HG02981 (cell line): ENCODE data around the gene CDH11.

Source experiments
- ATAC-seq: cut with Tn5 transposase; IDR thresholded peaks from one replicate; pipeline ENCODE4 v1.9.1; 2021; ENCODE audit warnings: mild to moderate bottlenecking, moderate library complexity; ENCODE audit not compliant: unreplicated experiment

The CDH11 gene

GRCh38 chr16:64982581-64982980 is 139.3 kb downstream of the CDH11 start:
- ATAC-seq, result no peak

- ATAC-seq, result no peak
Measured at GRCh38 chr16:64981568-64982281, 140.1 kb downstream of the CDH11 start.

- ATAC-seq, result no peak
Measured at GRCh38 chr16:64977206-64977920, 144.5 kb downstream of the CDH11 start.

- no peak for ATAC-seq
Measured at GRCh38 chr16:64975821-64976220, 146.0 kb downstream of the CDH11 start.

GRCh38 chr16:64974381-64974780 is 147.5 kb downstream of the CDH11 start:
- ATAC-seq, result no peak

GRCh38 chr16:64973171-64973570 is 148.7 kb downstream of the CDH11 start:
- no peak for ATAC-seq

GRCh38 chr16:64971171-64971570 is 150.7 kb downstream of the CDH11 start:
- ATAC-seq, result no peak

GRCh38 chr16:64969221-64969620 is 152.6 kb downstream of the CDH11 start:
- no peak for ATAC-seq

GRCh38 chr16:64968539-64968938 is 153.3 kb downstream of the CDH11 start:
- no peak for ATAC-seq

GRCh38 chr16:64964126-64964540 is 157.7 kb downstream of the CDH11 start:
- no peak for ATAC-seq

GRCh38 chr16:64962786-64963185 is 159.1 kb downstream of the CDH11 start:
- no peak for ATAC-seq

- ATAC-seq, result no peak
Measured at GRCh38 chr16:64957246-64957645, 164.6 kb downstream of the CDH11 start.

- no peak for ATAC-seq
Measured at GRCh38 chr16:64952177-64952576, 169.7 kb downstream of the CDH11 start.

- ATAC-seq, result no peak
Measured at GRCh38 chr16:64951193-64951592, 170.7 kb downstream of the CDH11 start.

- ATAC-seq, result no peak
Measured at GRCh38 chr16:64950731-64951130, 171.1 kb downstream of the CDH11 start.

GRCh38 chr16:64950262-64950661 is 171.6 kb downstream of the CDH11 start:
- ATAC-seq, result no peak

GRCh38 chr16:64948056-64948455 is 173.8 kb downstream of the CDH11 start:
- no peak for ATAC-seq

- ATAC-seq, result no peak
Measured at GRCh38 chr16:64947651-64948050, 174.2 kb downstream of the CDH11 start.

GRCh38 chr16:64933885-64934284 is 188.0 kb downstream of the CDH11 start:
- no peak for ATAC-seq

- no peak for ATAC-seq
Measured at GRCh38 chr16:64926476-64926875, 195.4 kb downstream of the CDH11 start.

GRCh38 chr16:64925166-64925565 is 196.7 kb downstream of the CDH11 start:
- no peak for ATAC-seq

GRCh38 chr16:64924086-64924485 is 197.8 kb downstream of the CDH11 start:
- no peak for ATAC-seq
